HepG2 (cell line): ENCODE measurements around the gene TEKTIP1. TPM values are rescaled to one million over a fixed set of nuclear protein-coding genes. Genes with fewer than 3 reads are reported as not detected.

Experiments
- GMEB1 ChIP-seq: sonication (generic); formaldehyde crosslinking; IDR thresholded peaks from 2 replicates; pipeline ENCODE4 v1.5.1; 2020; ENCODE audit warnings: missing genetic modification reagents, mild to moderate bottlenecking, borderline replicate concordance
- PRDM10 ChIP-seq: sonication (generic); formaldehyde crosslinking; IDR thresholded peaks from 2 replicates; pipeline ENCODE4 v1.4.0; 2020; ENCODE audit warnings: low read depth, missing genetic modification reagents
- SOX6 ChIP-seq, 2 experiments: fragments of 450-650 bp in 1 of 2; sonication (generic) in 1 of 2; formaldehyde crosslinking in 1 of 2; IDR thresholded peaks; 2 replicates each; pipeline versions ENCODE4 v1.4.0 to v1.6.1; 2017 to 2020; ENCODE audit warnings: antibody characterized with exemption in 1 of 2, mild to moderate bottlenecking in 1 of 2, missing genetic modification reagents in 1 of 2
- ZNF20 ChIP-seq: sonication (generic); formaldehyde crosslinking; IDR thresholded peaks from 2 replicates; pipeline ENCODE4 v1.4.0; 2020; ENCODE audit warnings: mild to moderate bottlenecking, moderate library complexity, missing genetic modification reagents
- ZNF441 ChIP-seq: sonication (generic); formaldehyde crosslinking; IDR thresholded peaks from 2 replicates; pipeline ENCODE4 v1.7.0; 2021; ENCODE audit warnings: missing genetic modification reagents, borderline replicate concordance
- ZNF619 ChIP-seq: sonication (generic); formaldehyde crosslinking; IDR thresholded peaks from 2 replicates; pipeline ENCODE4 v1.4.0; 2020; ENCODE audit warnings: mild to moderate bottlenecking, missing genetic modification reagents
- ZNF629 ChIP-seq: sonication (generic); formaldehyde crosslinking; conservative IDR thresholded peaks from 2 replicates; pipeline ENCODE4 v1.5.0; 2020; ENCODE audit warnings: missing genetic modification reagents
- polyA plus RNA-seq, 8 experiments: library from polyadenylated mRNA; depleted of rRNA in 3 of 8; stranded (reverse) in 7 of 8; unstranded in 1 of 8; fragments of >200 nt; fragmentation: Illumina TruSeq in 4 of 8; extraction: Trizol in 4 of 8; gene quantifications; 2 replicates each; pipeline versions ENCODE4 v1.2.1 to v1.2.3, GENCODE V29; 2011 to 2016; ENCODE audit warnings: low read depth in 4 of 8, missing spikeins in 1 of 8, mixed read lengths in 1 of 8; ENCODE audit not compliant: insufficient read depth in 1 of 8
- total RNA-seq, 5 experiments: library from RNA; depleted of rRNA; stranded (reverse); fragments of >200 nt; fragmentation: Illumina TruSeq; extraction: Trizol; gene quantifications; 2 replicates each; pipeline ENCODE4 v1.2.3, GENCODE V29; 2016; ENCODE audit warnings: low read depth in 1 of 5
- TF ChIP-seq, protein P1 (sequence below): sonication (generic); formaldehyde crosslinking; IDR thresholded peaks from 2 replicates; pipeline ENCODE4 v1.4.0; 2020; ENCODE audit warnings: missing genetic modification reagents

Gene TEKTIP1
- total and polyA plus RNA-seq, 2 of the 13 experiments (the other 11 are each of a cell fraction or from before 2014, with no cell fraction given): not detected

GRCh38 chr19:3515891-3516422 lies 23.0 kb upstream of the TEKTIP1 start (continued):
- TF ChIP-seq PRDM10 (CRISPR knock-in tag) (no peak), ZNF619 (CRISPR knock-in tag) (no peak), ZNF629 (no peak), ZNF441 (CRISPR knock-in tag) (no peak), GMEB1 (CRISPR knock-in tag) (no peak), SOX6 (IDR thresholded peaks at IDR 0.05) (no peak), SOX6 (CRISPR knock-in tag; IDR thresholded peaks at IDR 0.05) (no peak), ZNF20 (CRISPR knock-in tag) (no peak)
- TF ChIP-seq, protein P1, sequence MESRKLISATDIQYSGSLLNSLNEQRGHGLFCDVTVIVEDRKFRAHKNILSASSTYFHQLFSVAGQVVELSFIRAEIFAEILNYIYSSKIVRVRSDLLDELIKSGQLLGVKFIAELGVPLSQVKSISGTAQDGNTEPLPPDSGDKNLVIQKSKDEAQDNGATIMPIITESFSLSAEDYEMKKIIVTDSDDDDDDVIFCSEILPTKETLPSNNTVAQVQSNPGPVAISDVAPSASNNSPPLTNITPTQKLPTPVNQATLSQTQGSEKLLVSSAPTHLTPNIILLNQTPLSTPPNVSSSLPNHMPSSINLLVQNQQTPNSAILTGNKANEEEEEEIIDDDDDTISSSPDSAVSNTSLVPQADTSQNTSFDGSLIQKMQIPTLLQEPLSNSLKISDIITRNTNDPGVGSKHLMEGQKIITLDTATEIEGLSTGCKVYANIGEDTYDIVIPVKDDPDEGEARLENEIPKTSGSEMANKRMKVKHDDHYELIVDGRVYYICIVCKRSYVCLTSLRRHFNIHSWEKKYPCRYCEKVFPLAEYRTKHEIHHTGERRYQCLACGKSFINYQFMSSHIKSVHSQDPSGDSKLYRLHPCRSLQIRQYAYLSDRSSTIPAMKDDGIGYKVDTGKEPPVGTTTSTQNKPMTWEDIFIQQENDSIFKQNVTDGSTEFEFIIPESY (CRISPR knock-in tag): no peak
- TF ChIP-seq, all 625 proteins: peak for 0
